HCT116 (cell line): ENCODE results near the gene RBM23.

Experiments used
- CBX3 ChIP-seq: IDR thresholded peaks from 2 replicates; pipeline ENCODE4 v1.6.1; 2012; ENCODE audit warnings: low read depth
- CEBPB ChIP-seq: IDR thresholded peaks from 2 replicates; pipeline ENCODE4 v1.6.1; 2012; ENCODE audit warnings: low read depth
- CTCF ChIP-seq, 3 experiments: fragments of 200-600 bp in 1 of 3; sonication (generic) in 1 of 3; IDR thresholded peaks in 2 of 3; conservative IDR thresholded peaks in 1 of 3; 2 replicates each; pipeline ENCODE4 v1.5.1; 2012 to 2017; ENCODE audit warnings: low read depth in 2 of 3, low read length in 2 of 3, antibody characterized with exemption in 1 of 3, borderline replicate concordance in 1 of 3, control low read depth in 1 of 3, mild to moderate bottlenecking in 1 of 3, mixed read lengths in 1 of 3, mixed run types in 1 of 3, moderate library complexity in 1 of 3; ENCODE audit not compliant: insufficient read depth in 1 of 3
- EGR1 ChIP-seq: IDR thresholded peaks from 2 replicates; pipeline ENCODE4 v1.6.1; 2012; ENCODE audit warnings: low read depth
- EZH2 ChIP-seq: fragments of 200-600 bp; sonication (generic); IDR thresholded peaks from 2 replicates; pipeline ENCODE4 v1.6.1; 2017; ENCODE audit warnings: antibody characterized with exemption, mixed run types
- FOSL1 ChIP-seq: IDR thresholded peaks from 2 replicates; pipeline ENCODE4 v1.6.1; 2012; ENCODE audit warnings: low read depth
- MAX ChIP-seq: IDR thresholded peaks from 2 replicates; pipeline ENCODE4 v1.6.1; 2012
- POLR2A ChIP-seq: IDR thresholded peaks from 2 replicates; pipeline ENCODE4 v1.7.0; 2011; ENCODE audit warnings: borderline replicate concordance; ENCODE audit not compliant: insufficient read depth, insufficient read length; ENCODE audit errors: extremely low read depth
- POLR2AphosphoS5 ChIP-seq: IDR thresholded peaks from 2 replicates; pipeline ENCODE4 v1.6.1; 2011; ENCODE audit warnings: mild to moderate bottlenecking, low read depth, low read length, moderate library complexity
- YY1 ChIP-seq: IDR thresholded peaks from 2 replicates; pipeline ENCODE4 v1.6.1; 2011; ENCODE audit warnings: low read length, low read depth, moderate library complexity, mild to moderate bottlenecking; ENCODE audit not compliant: insufficient replicate concordance; ENCODE audit errors: extremely low read depth

GRCh38 chr14:22846811-22847307 is 72.1 kb downstream of the RBM23 start:
- TF ChIP-seq FOSL1 (no peak), EZH2 (no peak), CTCF (IDR thresholded peaks at IDR 0.05 in 2 of 3, conservative IDR thresholded peaks at IDR 0.05 in 1 of 3; ENCODE audit: borderline replicate concordance in 1 of 3, insufficient read depth in 1 of 3, low read depth in 2 of 3, low read length in 2 of 3) (no peak), EGR1 (no peak), YY1 (no peak), POLR2AphosphoS5 (no peak), POLR2A (no peak), MAX (no peak), CEBPB (no peak), CBX3 (no peak)
